ENCODE measurements around the gene CDCA5. TPM values are rescaled to one million over a fixed set of nuclear protein-coding genes. Genes with fewer than 3 reads are reported as not detected.

Gene CDCA5
- 1.2 TPM for total RNA-seq
- long read RNA-seq, transcript CDCA5-201 (6 exons, 2,587 nt) = major isoform, 6 of 6 reads
- long read RNA-seq, partial matches to known transcripts = 0 of 6 reads
- long read RNA-seq, other reads (novel, unspliced or antisense) = 0 of 6 reads

GRCh38 chr11:65083834-65084597, at the start of gene CDCA5, which contains the start of gene ZFPL1:
TSS of gene CDCA5 (minus strand) at chr11:65084040. CDS start at chr11:65083978, 62 bp downstream.
TSS of gene ZFPL1 (plus strand) at chr11:65084222. CDS start at chr11:65084699, 477 bp downstream.
- peak; percentile 99 for DNase-seq (ENCODE audit: low spot score)

GRCh38 chr11:65132988-65133700, 49.3 kb upstream of the CDCA5 start:
- no peak for DNase-seq (ENCODE audit: low spot score)

GRCh38 chr11:65132238-65132987, 48.6 kb upstream of the CDCA5 start:
- DNase-seq (ENCODE audit: low spot score) = no peak

GRCh38 chr11:65131895-65132237, 48.0 kb upstream of the CDCA5 start:
- DNase-seq (ENCODE audit: low spot score) = no peak

- no peak for DNase-seq (ENCODE audit: low spot score)
Measured at GRCh38 chr11:65131417-65131776, 47.6 kb upstream of the CDCA5 start.

GRCh38 chr11:65130631-65131416, 47.0 kb upstream of the CDCA5 start:
- no peak for DNase-seq (ENCODE audit: low spot score)

- DNase-seq (ENCODE audit: low spot score) = no peak
Measured at GRCh38 chr11:65129649-65130441, 46.0 kb upstream of the CDCA5 start.

GRCh38 chr11:65128182-65129145, 44.6 kb upstream of the CDCA5 start:
- no peak for DNase-seq (ENCODE audit: low spot score)

- DNase-seq (ENCODE audit: low spot score) = no peak
Measured at GRCh38 chr11:65127473-65128181, 43.8 kb upstream of the CDCA5 start.

- DNase-seq (ENCODE audit: low spot score) = no peak
Measured at GRCh38 chr11:65126624-65127274, 42.9 kb upstream of the CDCA5 start.

GRCh38 chr11:65125197-65126056, 41.6 kb upstream of the CDCA5 start:
- peak; percentile 16 for DNase-seq (ENCODE audit: low spot score)

- DNase-seq (ENCODE audit: low spot score) = peak; percentile 18
Measured at GRCh38 chr11:65124480-65125196, 40.8 kb upstream of the CDCA5 start.

- DNase-seq (ENCODE audit: low spot score) = peak; percentile 98
Measured at GRCh38 chr11:65121865-65122696, 38.2 kb upstream of the CDCA5 start, which contains the start of the genes FAU and MRPL49. TSS of gene FAU (minus strand) at chr11:65122134. CDS start at chr11:65121813, 321 bp downstream. TSS of gene MRPL49 (plus strand) at chr11:65122321. CDS start at chr11:65122347, 26 bp downstream.

GRCh38 chr11:65121447-65121864, 37.6 kb upstream of the CDCA5 start:
- peak; percentile 87 for DNase-seq (ENCODE audit: low spot score)

GRCh38 chr11:65120831-65121230, 37.0 kb upstream of the CDCA5 start:
- peak; percentile 30 for DNase-seq (ENCODE audit: low spot score)
